Myocyte (in vitro differentiated cells): ENCODE data around the gene PRSS50. TPM values are rescaled to one million over a fixed set of nuclear protein-coding genes. Genes with fewer than 3 reads are reported as not detected.

Source experiments
- total RNA-seq: library from RNA; depleted of rRNA; stranded (reverse); fragments of >200 nt; gene quantifications from 2 replicates; pipeline ENCODE4 v1.2.3, GENCODE V29; 2014

PRSS50 gene
- total RNA-seq, 1 donor from 2014 or later = 0.45 TPM

Other genes with a start within 250 kb of the PRSS50 start
- gene RTP3, start 219.9 kb downstream of the PRSS50 start, total RNA-seq = not detected in 2 replicates
- gene LRRC2, start 151.6 kb downstream of the PRSS50 start, total RNA-seq = 7.0 and 8.2 TPM in 2 replicates
- gene FAM240A, start 105.3 kb downstream of the PRSS50 start, total RNA-seq = not detected in 2 replicates
- gene ALS2CL, start 24.2 kb downstream of the PRSS50 start, total RNA-seq = 15.0 and 19.6 TPM in 2 replicates
- 0.42 and 0.43 TPM in 2 replicates for gene TMIE, start 16.5 kb downstream of the PRSS50 start, total RNA-seq
- 4.5 and 7.8 TPM in 2 replicates for gene MYL3, start 145.6 kb upstream of the PRSS50 start, total RNA-seq
- gene PTH1R, start 159.9 kb upstream of the PRSS50 start, total RNA-seq = 5.6 and 5.7 TPM in 2 replicates